GM18517 (cell line): Measurements from ENCODE around the gene TPMT.

Experiments used
- ATAC-seq: cut with Tn5 transposase; IDR thresholded peaks from one replicate; pipeline ENCODE4 v1.9.1; 2021; ENCODE audit warnings: mild to moderate bottlenecking, moderate library complexity; ENCODE audit not compliant: unreplicated experiment

Gene TPMT

GRCh38 chr6:18118330-18118729, 36.5 kb downstream of the TPMT start:
- ATAC-seq = no peak

DNA sequence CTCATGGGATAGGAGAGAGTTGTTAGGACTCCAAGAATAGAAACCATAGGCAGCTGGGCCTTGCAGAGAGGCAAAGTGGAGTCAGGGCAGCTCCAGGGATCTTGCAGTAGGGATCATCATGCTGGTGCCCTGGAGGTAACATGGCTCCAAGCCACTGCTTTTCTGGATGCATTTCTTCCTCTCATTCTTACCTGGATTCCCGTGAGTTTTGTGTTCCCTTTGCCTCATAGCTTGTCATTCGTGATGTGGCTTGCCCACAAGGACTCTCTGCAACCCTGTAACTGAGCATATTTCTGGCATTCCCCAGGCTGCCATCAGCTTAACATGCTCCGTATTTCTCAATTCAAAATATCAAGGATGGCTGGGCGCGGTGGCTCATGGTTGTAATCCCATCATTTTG, 37.7 kb downstream of the TPMT start:
- no peak for ATAC-seq

- no peak for ATAC-seq
Observed at GRCh38 chr6:18115356-18115755, 39.5 kb downstream of the TPMT start.

GRCh38 chr6:18110162-18110561, 44.7 kb downstream of the TPMT start:
- ATAC-seq = no peak

DNA sequence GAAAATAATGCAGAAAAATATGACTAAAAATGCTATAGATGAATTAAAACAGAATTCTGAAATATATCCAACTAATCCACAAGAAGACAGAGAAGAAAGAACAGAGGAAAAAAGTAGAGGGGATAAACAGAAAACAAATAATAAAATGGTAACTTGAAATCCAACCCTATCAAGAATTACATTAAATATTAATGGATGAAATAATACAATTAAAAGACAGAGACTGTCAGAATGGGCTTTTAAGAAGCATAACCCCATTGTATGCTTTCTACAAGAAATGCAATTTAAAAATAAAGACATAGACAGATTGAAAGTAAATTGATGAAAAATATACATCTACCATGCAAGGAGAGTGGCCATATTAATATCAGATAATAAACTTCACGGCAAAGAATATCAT, 47.8 kb downstream of the TPMT start:
- ATAC-seq = no peak

DNA sequence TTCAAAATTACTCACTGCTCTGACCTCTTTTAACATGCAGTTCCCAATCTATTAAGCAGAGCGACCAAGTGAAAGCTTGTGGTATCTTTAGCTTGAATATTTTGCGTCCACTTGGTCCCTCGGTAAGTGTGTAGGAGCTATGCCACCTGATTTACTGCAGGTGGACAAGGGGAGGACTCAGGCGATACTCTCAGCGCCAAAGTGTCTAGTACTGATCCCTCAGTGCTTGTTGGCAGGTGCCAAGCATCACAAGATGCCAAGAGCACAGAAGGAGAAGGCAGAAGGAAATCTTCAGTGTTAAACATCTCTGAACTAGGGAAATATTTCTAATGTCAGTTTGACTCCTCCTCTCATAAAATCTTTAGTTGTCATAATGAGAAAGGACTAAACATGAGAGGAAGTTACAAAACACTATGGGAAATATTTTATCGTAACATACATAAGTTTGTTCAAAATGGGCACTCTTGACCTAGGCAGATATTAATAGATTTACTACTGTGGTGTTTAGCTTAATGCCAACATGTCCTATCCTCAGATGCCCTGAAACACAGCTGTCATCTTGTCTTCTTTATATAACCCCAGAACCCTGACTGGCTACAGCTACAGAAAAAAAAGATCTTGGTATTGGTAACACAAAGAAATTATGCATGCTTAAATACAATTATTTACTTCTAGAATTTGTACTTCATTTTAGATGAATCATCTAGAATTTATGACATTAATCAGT, 51.9 kb downstream of the TPMT start:
- ATAC-seq = no peak

DNA sequence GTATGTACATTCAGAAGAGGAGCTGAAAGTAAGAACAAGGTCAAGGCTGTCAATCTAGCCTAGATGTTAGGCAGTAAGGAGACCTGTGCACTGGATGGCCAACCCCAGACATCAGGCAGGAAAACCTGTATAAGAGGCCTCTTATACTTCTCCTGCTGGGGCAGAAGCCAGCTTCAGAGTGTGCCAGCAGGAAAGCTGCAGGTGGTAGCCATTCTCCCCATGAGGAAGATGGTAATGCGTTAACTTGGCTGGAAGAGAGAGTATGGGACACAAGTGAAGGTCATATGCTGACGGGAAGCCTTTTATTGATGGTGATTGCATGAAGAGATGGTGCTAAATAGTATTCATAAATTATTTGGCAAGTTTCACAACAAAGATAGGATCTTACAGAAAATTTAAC, 53.0 kb downstream of the TPMT start:
- no peak for ATAC-seq

GRCh38 chr6:18101271-18101670, 53.6 kb downstream of the TPMT start:
- no peak for ATAC-seq

GRCh38 chr6:18100296-18100695, 54.6 kb downstream of the TPMT start:
- ATAC-seq = no peak

- no peak for ATAC-seq
Observed at GRCh38 chr6:18099511-18099910, 55.4 kb downstream of the TPMT start.

GRCh38 chr6:18096423-18096822, 58.5 kb downstream of the TPMT start:
- no peak for ATAC-seq

GRCh38 chr6:18091382-18091781, 63.5 kb downstream of the TPMT start:
- ATAC-seq = no peak

GRCh38 chr6:18090349-18090786, 64.5 kb downstream of the TPMT start:
- ATAC-seq = no peak

GRCh38 chr6:18088419-18089296, 66.2 kb downstream of the TPMT start:
- ATAC-seq = no peak

DNA sequence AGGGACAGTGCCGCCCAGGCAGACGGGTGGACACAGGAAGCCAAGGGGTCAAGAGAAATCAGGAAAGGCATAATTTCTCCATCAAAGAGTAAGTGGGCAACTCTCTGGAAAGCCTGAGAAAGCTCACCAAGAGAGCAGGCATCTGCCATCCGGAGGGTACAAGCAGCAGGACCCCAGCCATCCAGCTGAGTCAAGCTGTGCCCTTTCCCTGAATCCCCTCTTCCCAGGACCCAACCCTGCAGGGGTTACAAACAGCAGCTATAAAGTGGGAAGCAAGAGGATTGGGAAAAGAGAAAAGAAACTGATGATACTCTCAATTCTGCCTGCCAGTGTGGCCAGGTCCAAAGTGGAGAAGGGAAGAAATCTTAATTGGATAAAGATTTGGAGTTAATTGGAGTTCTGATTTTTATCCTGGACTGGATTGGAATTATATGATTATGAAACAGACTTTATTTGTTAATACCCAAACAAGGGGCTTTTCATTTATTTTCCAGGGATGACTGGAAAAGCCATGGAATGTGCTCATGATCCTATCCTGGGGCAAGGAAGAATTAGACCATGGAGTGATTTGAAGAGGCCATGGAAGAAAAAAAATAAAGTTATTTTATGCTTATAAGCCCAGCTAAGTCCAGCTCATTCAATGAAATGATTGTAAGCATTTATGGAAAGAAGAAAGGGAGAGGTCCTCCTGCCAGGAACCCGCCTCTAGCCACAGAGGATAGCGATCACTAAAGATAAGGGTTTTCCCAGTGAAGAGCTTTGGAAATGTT, 67.3 kb downstream of the TPMT start:
- no peak for ATAC-seq

DNA sequence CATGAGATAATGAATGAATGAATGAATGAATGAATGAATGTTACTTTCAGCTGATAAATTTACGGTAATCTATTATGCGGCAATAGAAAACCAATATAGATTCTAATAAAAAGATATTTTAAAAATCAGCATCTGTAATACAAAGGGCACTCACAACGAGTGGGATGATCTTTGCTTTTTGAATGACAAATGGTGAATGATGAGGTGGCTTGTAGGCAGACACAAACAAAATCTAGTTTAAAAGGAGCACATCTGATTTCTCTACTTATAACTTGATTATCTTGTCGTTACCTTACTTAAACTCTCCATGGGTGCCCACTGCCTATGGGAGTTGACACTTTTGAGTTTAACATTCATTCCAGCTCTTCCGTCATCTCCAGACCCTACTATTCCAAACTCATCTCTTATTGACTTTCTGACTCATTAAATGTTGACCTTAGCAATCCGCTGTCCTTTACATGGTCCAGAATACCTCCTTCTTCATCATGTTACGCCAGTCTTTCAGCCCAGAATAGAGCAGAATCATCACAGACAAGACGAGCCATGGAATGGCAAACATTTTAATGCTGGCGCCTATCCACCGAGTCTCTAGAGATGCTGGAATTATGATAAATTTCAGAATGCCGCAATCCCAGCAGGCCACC, 73.7 kb downstream of the TPMT start:
- no peak for ATAC-seq

DNA sequence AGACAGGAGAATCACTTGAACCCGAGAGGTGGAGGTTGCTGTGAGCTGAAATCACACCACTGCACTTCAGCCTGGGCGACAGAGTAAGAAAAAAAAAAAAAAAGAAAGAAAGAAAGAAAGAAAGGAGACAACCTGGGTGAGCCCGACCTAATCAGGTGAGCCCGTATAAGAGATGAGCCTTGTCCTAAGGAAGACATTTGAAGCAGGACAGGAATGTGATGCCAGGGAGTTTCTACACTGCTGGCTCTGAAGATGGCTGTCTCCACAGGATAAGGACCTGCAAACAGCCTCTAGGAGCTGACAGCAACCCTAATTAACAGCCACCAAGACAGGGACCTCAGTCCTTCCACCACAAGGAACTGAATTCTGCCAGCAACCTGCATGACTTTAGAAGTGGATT, 74.3 kb downstream of the TPMT start:
- no peak for ATAC-seq

GRCh38 chr6:18078866-18079265, 76.0 kb downstream of the TPMT start:
- ATAC-seq = no peak
